GM21390 (cell line): Measurements from ENCODE around the gene SPIN1.

Experiments
- ATAC-seq: cut with Tn5 transposase; IDR thresholded peaks from one replicate; pipeline ENCODE4 v1.9.1; 2021; ENCODE audit not compliant: unreplicated experiment

SPIN1 gene

DNA sequence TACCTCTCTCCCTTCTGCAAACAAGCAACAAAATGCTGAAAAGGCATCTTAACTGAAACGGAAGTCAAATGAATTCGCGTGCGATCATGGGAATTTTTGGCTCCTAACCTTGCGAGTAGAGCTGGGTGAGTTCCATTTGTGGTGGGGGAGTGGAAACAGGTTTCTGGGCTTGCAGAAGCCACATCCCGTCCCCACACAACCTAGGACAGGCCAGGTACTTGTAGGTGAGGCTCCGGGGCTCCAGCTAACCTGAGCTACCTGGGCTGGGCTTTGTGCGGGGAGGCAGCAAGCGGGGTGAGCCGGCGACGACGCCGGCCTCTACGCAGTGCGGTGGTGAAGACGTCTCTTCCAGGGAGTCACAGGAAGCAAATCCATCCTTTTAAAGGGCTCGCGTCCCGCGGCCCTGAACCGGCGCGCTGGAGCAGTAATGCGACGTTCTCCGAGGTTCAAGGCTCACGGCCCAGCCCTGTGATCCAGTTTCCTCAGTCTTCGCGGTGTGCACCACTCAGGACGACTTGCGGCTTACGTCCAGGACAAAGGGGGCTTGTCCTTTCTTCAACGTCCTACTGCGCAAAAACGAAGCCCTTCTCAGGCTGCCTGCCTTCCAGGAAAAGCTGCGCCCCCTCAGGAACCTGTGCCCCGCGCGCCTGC, 567 bp upstream of the SPIN1 start:
- peak; percentile 4 for ATAC-seq

DNA sequence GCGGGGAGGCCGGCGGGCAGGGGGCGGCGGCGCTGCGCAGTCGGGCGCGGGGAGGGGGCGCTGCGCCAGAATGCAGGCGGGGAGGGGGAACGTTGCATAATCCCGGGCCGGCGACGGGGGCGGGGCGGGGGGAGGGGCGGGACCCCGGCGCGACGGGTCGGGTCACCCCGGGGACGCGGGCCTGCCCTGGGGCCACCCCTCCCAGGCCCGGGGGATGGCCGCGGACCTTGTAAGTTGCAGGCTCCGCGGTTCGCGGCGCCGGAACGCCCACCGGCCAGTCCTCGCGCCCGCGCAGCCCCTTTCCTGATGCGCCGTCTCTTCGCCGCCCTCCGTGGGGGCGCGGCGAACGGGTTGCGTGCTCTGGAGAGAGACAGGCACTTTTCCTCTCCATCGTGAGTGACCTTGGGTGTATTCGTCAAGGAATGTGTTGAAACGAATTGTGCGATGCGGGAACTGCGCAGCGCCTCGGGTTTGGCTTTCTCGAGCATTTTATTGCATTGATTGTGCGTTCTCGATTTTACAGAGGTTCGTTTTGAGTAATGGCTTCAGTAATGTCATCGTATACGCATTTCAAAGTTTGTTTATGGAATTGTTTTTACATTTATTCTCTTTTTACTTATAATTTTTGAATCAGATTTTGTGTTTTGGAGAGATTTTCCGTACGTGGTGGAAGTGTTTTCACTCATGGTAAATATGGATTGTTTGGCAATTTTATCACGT, 802 bp downstream of the SPIN1 start:
- ATAC-seq, result peak; percentile 31

DNA sequence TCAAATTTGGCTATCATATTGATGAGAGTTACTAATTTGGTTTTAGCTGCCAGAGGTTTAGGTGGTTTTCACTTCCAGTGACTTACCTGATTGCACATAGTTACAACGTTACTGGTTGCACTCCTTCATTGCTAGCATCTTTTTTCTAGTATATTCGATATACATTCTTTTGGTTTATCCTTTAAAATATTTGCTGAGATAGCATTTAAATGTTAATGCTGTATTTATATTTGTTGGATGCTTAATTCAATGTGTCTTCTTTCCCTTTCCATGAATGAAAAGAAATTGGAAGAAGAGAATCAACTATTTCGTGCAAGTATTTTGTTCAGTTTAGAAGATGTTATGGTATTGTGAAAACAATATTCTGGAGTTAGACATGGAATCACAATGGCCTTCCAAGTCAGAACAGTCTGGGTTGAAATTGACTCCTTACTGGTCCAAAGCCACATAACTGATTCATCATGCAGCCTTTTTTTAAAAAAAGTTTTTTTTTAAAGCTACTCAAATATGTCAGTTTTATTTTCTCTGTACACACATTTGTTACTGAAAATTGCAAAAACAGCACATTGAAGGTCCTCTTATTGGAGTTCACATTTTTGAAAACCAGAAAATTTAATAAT, 2.2 kb downstream of the SPIN1 start:
- ATAC-seq, result no peak

DNA sequence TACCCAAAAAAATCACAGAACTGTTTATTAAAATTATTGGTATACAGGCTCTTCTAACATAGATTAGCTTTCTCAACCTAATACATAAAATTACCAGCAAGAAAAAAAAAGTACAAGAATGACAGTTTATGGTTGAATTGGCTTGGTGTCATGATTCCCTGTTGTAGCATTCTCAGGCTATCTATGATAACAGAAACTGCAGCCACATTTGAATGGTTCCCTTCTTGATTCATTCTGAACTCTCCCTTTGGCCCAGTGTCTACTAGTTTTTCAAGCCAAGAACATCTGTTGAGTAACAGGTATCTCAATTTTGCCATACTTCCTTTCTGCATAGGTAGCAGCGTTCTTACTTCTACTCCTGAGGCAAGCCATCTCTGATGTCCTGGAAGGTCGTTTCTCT, 3.0 kb downstream of the SPIN1 start:
- ATAC-seq, result no peak

DNA sequence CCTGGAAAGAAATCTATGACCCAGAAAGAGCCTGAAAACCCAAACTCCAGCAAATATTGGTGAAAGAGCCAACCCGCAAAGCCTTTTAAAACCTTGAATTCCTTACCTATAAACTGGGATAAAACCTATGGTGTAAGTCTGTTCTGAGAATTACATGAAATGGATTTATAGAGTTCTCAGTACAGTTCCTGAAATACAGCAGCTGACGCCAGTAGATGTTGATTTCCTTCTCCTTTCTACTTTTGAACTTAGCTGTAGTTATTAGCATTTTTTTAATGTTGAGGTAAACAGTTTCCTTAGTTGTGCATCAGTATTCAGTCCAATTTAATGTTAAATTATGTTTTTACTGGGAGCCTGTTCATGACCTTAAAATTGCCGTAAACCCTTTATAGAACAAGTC, 3.7 kb downstream of the SPIN1 start:
- no peak for ATAC-seq

DNA sequence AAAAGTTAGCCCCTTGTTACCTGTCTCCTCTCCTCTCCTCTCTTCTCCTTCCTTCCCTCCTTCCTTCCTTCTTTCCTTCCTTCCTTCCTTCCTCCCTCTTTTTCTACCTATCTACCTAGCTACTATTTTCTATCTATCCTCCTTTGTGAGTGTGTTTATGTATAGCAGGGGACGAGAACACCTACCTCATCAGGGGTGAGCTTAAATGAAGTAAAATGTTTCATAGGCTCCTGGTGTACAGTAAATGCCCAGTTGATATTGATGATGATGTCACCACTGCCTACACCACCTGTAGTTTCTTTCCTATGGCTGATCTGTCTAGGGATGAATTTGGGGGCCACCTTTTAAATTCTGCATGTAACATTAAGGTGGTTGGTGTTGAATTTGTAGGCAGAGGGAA, 4.3 kb downstream of the SPIN1 start:
- no peak for ATAC-seq

DNA sequence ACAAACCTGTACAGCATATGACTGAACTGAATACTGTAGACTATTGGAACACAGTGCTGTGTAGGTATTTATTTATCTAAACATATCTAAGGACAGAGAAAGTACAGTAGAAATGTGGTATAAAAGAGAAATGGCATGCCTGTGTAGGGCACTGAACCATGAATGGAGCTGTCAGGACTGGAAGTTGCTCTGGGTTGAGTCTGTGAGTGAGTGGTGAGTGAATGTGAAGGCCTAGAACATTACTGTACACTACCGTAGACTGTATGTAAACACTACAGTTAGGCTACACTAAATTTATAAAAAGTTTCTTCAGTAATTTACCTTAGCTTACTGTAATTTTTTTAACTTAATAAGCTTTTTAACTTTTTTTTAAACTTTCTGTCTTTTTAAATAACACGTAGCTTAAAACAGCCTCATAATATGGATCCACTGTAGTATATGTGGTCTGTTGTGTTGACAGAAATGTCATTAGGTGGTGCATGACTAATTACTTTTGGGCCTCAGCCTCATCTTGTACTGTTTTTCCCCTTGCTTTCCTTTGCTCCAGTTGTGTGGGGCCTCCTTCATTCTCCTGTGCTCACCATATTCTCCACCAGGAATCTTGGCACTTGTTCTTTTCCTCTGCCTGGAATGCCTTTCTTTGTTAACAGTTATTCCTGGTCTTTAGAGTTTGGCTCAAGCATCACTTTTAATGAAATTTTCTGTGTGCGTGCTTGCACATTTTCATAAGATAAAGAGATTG, 8.8 kb downstream of the SPIN1 start:
- no peak for ATAC-seq

DNA sequence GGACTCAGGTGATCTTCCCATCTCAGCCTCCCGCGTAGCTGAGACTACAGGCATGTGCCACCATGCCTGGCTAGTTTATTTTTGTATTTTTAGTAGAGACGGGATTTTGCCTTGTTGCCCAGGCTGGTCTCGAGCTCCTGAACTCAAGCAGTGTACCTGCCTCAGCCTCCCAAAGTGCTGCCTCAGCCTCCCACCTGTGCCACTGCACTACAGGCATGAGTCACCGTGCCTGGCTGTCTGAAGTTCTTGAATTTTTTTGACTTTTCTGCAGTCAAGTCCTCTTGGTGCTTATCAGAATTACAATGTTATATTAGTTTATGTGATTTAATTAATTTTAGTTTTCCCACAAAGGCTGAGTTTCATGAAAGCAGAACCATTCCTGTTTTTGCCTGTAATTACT, 9.8 kb downstream of the SPIN1 start:
- no peak for ATAC-seq

DNA sequence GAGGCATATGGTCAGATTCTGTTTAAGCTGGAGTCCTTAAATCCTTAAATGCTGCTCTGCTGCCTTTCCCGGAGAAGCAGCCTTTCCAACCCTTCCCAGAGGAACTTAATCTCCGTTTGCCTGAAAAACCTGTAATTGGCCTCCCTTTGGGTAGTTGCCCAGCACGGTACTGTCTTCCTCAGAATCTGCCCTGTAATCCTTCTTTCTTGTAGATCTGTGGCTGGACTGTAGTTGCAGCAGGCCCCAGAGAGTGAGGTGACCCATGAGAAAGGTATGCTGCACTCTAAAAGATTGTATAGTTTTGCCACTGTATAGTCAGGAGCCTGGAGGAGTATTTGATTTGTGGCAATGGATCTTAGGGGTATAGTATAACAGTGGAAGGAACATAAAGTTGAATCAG, 11.7 kb downstream of the SPIN1 start:
- ATAC-seq, result no peak

DNA sequence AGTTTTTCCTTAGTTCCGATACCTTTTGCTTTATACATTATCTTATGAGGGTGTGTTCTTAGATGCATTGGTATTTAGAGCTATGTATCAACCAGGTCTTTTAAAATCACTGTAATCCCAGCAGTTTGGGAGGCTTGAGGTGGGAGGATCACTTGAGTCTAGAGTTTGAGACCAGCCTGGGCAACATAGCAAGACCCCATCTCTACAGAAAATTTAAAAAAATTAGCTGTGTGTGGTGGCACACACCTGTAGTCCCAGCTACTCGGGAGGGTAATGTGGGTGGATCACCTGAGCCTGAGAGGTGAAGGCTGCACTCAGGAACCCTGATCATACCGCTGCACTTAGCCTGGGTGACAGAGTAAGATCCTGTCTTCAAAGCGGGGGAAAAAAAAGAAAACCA, 15.1 kb downstream of the SPIN1 start:
- no peak for ATAC-seq

DNA sequence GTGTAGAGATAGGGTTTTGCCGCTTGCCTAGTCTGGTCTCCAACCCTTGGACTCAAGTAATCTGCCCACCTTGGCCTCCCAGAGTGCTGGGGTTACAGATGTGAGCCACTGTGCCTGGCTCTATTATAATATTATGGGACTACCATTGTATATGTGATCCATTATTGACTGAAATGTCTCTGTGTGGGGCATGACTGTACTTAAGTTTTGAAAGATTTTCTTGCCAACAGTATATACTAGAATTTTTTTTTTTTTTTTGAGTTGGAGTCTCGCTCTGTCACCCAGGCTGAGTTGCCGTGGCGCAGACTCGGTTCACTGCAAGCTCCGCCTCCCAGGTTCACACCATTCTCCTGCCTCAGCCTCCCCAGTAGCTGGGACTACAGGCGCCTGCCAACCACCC, 17.8 kb downstream of the SPIN1 start:
- no peak for ATAC-seq

DNA sequence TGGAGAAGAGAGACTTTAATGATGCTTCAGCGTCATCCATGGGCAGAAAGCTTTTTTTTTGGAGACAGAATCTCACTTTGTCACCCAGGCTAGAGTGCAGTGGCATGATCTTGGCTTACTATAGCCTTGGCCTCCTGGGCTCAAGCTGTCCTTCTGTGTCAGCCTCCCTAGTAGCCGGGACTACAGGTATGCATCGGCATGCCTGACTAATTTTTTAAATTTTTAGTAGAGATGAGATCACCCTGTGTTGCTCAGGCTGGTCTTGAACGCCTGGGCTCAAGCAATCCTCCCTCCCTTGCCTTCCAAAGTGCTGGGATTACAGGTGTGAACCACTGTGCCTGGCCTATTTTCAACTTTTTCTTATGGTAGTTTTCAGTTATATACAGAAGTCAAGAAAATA, 23.2 kb downstream of the SPIN1 start:
- no peak for ATAC-seq

DNA sequence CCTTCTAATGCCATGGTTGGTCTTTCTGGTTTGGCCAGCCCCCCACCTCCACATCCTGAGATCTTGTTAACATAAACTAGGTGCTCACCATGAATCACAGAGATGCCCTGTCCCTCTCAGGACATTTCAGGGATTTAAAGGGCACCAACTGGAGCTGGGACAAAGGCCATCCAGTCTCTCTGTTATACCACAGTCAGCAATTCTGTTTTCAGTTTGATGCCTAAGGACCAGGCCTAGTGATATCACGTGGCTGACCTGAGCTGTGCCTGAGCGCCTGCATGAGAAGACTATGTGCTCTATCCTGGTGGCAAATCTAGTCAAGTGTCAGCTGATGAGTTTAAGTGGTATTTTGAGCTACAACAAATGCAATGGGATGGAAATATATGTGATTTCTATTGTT, 26.1 kb downstream of the SPIN1 start:
- no peak for ATAC-seq

DNA sequence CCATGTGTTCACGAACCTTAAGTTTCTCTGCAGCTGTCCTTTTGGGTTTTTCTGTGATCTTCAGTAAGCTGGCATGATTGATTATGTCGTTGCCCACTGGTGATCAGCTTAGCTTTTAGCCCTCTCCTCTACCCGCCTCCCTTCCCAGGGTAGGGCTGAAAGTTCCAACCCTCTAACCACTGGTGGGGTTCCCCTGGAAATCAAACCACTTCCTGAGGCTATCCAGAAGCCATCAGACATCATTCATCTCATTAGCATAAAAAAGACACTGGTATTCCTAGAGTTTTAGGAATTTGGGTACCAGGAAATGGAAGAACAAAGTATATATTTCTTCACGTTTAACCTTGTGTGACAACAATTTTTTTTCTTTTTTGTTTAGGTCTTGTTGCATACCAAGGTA, 29.8 kb downstream of the SPIN1 start:
- no peak for ATAC-seq

DNA sequence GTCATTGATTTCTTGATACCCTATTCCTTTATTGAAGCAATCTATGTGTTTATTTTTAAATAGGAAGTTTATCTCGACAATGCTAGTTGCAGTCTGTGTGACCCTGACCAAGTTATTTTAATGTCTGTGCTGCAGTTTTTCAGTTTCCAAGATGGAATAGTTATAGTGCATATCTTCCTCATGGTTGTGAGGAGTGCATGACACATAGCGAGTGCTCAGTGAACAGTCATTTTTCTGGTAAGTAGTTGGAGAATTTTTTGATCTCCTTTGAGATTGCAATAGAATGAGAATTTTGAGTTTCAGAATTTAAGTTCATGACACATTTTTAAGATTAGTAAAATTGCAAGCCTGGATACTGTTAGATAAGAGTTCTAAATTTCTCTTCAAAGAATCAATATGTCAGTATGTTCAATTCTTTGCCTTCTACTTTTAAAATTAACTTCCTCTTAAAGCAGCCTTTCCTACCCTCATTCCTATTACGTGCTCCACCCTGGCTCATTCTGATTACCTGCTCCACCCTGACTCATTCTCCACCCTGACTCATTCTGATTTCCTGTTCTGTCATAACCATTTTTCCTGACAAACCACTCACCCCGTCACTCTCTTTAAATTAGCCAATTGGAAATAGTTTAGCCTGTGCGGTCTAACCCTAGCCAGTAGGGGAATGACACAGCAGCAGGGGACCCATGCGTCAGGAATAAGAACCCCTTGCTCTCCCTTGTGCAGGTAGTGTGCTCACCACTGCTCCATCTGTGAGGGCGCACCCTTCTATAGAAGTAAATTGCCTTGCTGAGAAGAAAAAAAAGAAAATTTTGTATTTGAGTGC, 30.7 kb downstream of the SPIN1 start:
- ATAC-seq, result no peak

DNA sequence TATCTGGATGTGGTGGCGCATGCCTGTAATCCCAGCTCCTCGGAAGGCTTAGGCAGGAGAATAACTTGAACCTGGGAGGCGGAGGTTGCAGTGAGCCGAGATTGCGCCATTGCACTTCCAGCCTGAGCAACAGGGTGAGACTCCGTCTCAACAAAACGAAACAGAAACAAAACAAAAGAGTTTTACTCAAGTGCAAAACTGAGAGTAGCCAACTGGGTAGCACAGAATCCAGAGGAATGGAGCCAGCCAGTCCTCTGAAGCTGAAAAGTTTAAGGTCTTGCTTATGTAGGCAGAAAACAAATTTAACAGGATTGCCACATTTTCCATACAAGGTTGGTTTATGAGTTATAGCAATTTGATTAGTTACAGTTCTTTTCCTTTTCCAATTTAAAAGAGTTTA, 32.0 kb downstream of the SPIN1 start:
- no peak for ATAC-seq

DNA sequence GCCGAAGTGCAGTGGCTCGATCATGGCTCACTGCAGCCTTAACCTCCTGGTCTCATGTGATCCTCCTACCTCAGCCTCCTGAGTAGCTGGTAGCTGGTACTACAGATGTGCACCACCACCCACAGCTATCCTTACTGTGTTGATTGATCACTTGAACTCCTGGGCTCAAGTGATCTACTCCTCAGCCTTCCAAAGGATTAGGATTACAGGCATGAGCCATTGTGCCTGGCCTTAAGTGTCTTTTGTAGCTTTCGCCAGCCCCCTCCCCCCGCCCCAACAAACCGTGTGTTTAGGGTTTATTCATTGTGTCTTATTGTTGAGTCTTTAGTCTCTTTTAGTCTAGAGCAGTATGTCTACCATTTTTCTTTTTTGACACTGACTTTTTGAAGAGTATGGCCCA, 33.1 kb downstream of the SPIN1 start:
- ATAC-seq, result no peak

DNA sequence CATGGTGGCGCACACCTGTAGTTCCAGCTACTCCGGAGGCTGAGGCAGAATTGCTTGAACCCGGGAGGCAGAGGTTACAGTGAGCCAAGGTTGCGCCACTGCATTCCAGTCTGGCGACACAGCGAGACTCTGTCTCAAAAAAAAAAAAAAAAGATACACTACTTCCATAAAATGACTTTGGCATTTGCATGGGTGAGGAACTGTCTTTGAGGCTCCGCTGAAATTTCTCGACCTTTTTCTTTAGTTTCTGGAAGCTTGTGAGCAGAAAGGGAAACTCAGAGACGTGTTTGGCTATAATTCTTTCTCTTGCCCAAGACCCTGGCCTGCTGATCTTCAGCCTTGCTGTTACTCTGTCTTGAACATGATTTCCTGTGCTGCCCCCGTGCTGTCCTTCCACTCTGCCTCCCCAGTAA, 37.3 kb downstream of the SPIN1 start:
- no peak for ATAC-seq

DNA sequence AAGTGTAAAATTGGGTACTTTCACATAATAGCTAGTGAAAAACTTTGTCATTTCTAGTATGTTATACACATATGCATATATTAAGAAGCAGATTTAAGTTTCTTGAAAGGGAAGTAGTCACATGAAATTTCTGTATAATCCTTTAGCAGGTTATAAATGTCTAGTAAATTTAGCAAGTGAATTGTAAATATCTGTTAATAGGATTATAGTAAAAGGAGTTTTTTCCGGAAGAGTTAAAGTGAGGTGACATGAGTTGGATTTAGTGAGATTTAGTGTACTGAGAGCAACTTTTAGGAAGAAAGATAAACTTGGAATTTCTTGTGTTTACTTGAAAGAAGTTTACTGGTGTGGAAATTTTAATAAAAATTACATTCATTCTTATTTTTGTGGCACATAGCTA, 38.4 kb downstream of the SPIN1 start:
- no peak for ATAC-seq

DNA sequence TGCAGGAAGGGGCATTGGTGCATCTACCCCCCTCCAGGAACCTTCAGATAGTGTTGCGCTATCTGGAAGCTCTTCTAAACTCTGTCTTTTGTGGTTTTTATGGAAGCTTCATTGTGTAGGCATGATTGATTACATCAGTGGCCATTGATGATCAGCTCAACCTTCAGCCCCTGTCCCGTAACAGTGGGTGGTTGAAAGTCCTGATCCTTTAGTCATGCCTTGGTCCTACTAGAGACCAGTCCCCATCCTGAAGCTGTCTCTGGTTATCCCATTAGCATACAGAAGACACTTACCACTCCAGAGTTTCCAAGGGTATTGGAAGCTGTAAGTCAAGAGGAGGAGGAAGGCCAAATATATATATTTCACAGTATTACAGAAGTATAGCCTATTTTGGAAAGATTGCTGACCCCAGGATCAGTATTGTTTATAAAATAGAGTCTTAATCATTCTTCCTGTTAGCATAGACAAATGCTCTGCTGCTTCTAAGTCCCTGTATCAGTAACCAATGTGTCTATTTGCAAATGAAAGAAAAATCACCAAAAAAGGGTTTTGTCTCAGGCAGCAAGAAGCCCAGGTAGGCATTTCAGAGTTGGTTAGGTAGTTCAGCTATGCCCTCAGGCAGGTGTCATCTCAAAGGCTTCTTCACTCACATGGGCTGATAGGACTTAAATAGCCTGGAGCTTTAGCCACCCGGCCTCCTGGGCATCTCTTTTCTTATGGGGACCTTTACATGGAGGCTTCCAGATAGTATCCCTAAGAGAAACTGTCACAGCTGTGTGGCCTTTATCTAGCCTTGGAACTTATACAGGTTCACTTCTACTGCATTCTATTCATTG, 41.6 kb downstream of the SPIN1 start:
- ATAC-seq, result no peak
